Measurements from ENCODE around the gene ABCB4. TPM values are rescaled to one million over a fixed set of nuclear protein-coding genes. Genes with fewer than 3 reads are reported as not detected.

ABCB4 gene
- total RNA-seq, 3 donors from 2014 or later, result 0.33 to 2.8 (median 1.3) TPM

DNA sequence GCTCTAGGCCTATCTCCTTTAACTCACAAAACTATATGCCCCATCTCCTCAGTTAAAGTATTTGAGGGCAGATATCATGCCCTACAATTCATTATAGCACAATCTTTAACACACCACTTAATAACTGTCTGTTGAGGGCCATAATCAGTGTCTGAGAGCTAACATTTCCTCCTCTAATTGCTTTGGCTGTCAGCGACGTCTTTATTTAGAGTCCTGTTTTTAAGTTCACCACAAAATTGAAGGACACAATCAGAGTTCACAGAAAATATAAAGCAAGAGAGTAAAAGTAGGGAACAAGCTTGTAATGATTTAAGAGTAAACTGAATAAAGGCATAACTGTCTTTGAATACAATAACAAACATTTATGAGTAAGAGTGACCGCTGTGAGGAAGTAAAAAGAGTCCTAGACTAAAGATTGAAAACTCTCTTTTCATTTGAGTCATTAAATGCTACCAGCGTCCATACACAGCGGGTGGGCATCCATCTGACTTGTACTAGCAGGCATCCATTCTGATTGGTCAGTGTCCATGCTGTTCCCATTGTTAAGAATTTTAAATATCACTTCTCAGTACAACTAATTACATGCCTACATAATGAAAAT, 38.4 kb upstream of the ABCB4 start:
- no peak overlapping the region for H3K27ac ChIP-seq
- H3K36me3 ChIP-seq, result no peaks in the 10 kb centered on the region

DNA sequence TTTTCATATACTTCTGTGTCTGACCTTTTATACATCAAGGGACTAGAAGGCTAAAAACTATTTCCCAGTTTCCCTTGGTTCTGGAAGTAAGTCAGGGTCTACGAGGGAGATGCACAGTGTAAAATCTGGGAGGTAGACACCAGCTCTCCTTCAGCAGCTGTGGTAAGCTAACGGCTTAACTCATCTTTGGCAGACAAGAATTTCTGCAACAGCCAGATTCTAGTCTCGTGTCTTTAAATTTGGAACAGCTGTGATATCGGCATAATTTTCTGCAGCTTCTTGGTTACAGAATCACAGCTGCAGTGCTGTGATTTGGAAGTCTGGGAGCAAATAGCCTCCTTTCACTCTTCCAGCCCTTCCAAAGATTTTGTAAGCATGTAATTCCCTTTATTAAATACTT, 37.4 kb upstream of the ABCB4 start:
- H3K27me3 ChIP-seq, result no peaks in the 10 kb centered on the region
- H3K4me1 ChIP-seq, result no peaks in the 10 kb centered on the region
- no peak for TF ChIP-seq POLR2AphosphoS5 (IDR thresholded peaks at IDR 0.05)
- no peaks in the 10 kb centered on the region for H3K9me3 ChIP-seq
- no peak overlapping the region for H3K27ac ChIP-seq
- H3K4me3 ChIP-seq, result no peak overlapping the region
- H3K36me3 ChIP-seq, result no peaks in the 10 kb centered on the region
- DNase-seq (ENCODE audit: low spot score in 2 of 2), result no peak
- intact Hi-C loops (cut with DNase I; ENCODE audit: low total_unique reads), result no loop called here

More for the DNA sequence above, 38.4 kb upstream of the ABCB4 start:
- Histone ChIP-seq H3K27me3 (no peaks in the 10 kb centered on the region), H3K9me3 (no peaks in the 10 kb centered on the region), H3K4me3 (no peak overlapping the region), H3K4me1 (no peaks in the 10 kb centered on the region)
- DNase-seq (ENCODE audit: low spot score in 2 of 2), result no peak
- TF ChIP-seq POLR2A (IDR thresholded peaks at IDR 0.05) (no peak), POLR2AphosphoS5 (IDR thresholded peaks at IDR 0.05) (no peak)
- TF ChIP-seq, protein P1, sequence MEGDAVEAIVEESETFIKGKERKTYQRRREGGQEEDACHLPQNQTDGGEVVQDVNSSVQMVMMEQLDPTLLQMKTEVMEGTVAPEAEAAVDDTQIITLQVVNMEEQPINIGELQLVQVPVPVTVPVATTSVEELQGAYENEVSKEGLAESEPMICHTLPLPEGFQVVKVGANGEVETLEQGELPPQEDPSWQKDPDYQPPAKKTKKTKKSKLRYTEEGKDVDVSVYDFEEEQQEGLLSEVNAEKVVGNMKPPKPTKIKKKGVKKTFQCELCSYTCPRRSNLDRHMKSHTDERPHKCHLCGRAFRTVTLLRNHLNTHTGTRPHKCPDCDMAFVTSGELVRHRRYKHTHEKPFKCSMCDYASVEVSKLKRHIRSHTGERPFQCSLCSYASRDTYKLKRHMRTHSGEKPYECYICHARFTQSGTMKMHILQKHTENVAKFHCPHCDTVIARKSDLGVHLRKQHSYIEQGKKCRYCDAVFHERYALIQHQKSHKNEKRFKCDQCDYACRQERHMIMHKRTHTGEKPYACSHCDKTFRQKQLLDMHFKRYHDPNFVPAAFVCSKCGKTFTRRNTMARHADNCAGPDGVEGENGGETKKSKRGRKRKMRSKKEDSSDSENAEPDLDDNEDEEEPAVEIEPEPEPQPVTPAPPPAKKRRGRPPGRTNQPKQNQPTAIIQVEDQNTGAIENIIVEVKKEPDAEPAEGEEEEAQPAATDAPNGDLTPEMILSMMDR (IDR thresholded peaks at IDR 0.05), result no peak
- intact Hi-C loops (cut with DNase I; ENCODE audit: low total_unique reads), result no loop called here

GRCh38 chr7:87511510-87511909, 36.0 kb upstream of the ABCB4 start:
- no peaks in the 10 kb centered on the region for H3K27me3 ChIP-seq
- TF ChIP-seq POLR2A (IDR thresholded peaks at IDR 0.05), result no peak
- no peak for TF ChIP-seq POLR2AphosphoS5 (IDR thresholded peaks at IDR 0.05)
- TF ChIP-seq, protein P1 (IDR thresholded peaks at IDR 0.05), result no peak
- intact Hi-C loops (cut with DNase I; ENCODE audit: low total_unique reads), result no loop called here
- no peak overlapping the region for H3K4me3 ChIP-seq
- H3K4me1 ChIP-seq, result no peaks in the 10 kb centered on the region
- H3K27ac ChIP-seq, result no peak overlapping the region
- H3K9me3 ChIP-seq, result no peaks in the 10 kb centered on the region
- no peaks in the 10 kb centered on the region for H3K36me3 ChIP-seq
- no peak for DNase-seq (ENCODE audit: low spot score in 2 of 2)

GRCh38 chr7:87510411-87510875, 35.0 kb upstream of the ABCB4 start:
- Histone ChIP-seq H3K27me3 (no peaks in the 10 kb centered on the region), H3K4me1 (no peaks in the 10 kb centered on the region), H3K36me3 (no peaks in the 10 kb centered on the region), H3K4me3 (no peak overlapping the region), H3K9me3 (no peaks in the 10 kb centered on the region), H3K27ac (no peak overlapping the region)
- intact Hi-C loops (cut with DNase I; ENCODE audit: low total_unique reads), result no loop called here
- no peak for TF ChIP-seq POLR2AphosphoS5 (IDR thresholded peaks at IDR 0.05)
- TF ChIP-seq, protein P1 (IDR thresholded peaks at IDR 0.05), result no peak
- TF ChIP-seq POLR2A (IDR thresholded peaks at IDR 0.05), result no peak
- DNase-seq (ENCODE audit: low spot score in 2 of 2), result no peak

DNA sequence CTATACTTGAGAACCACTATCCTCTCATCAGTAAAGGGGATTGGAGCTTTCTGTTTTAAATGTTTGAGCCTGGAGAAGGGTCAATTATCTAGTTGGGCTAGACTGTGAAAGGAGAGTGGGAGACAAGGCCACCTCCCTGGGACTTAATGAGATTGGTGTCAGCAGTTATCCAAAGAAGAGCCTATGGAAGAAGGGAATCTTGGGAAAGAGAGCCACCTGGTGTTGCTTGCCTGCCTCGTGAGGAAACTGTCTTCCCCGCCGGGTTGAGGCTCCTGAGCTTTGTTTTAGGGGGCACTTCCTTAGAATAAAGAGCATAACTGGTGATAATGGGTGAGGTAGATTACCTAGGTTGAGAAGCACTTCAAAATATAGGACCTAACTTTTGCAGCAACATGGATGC, 32.0 kb upstream of the ABCB4 start:
- intact Hi-C loops (cut with DNase I; ENCODE audit: low total_unique reads), result no loop called here
- TF ChIP-seq POLR2AphosphoS5 (IDR thresholded peaks at IDR 0.05), result no peak
- no peak for TF ChIP-seq POLR2A (IDR thresholded peaks at IDR 0.05)
- no peaks in the 10 kb centered on the region for H3K9me3 ChIP-seq

DNA sequence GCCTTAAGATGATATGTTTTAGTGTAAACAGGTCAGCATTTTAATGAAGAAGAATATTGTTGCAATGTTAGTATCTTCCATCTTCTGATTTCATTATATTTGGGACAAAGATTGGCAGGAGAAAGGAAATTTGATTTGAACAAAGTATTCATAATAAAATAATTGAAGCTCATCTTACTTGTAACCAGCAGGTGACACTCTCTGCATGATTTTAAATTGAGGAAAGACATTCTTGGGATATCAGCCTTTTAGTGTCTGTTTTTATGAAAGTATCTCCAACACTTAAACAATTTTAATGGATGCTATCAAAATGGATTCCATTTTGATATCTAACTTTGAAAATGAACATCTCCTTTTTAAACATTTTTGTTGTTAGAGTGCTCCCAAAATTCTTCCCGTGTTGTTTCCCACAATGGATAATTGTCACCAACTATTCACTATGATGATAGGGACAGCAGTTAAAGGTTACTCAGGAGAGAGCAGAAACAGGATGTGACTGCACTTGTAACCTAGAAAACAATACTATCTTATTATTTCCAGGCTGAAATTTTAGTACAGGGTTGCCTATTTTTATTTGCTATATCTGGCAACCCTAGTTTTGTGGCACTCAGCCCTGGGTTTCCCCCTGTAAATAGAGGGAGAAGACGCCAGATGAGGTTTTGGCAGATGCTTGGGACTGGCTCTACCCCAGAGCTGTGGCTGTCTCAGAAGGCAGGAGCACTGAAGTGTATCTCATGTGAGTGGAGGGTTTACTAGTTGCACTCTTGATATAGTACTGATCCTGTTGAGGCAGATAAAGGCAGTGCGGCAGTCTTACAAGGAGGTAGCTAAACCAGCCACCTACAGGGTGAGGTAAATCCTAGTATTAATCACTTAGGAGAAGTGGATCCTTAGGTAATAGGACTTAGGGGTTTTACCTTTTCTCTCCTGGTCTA, 31.0 kb upstream of the ABCB4 start:
- H3K27me3 ChIP-seq, result no peaks in the 10 kb centered on the region
- no peak for DNase-seq (ENCODE audit: low spot score in 2 of 2)

More for the DNA sequence above, 32.0 kb upstream of the ABCB4 start:
- no peak overlapping the region for H3K27ac ChIP-seq
- H3K27me3 ChIP-seq, result no peaks in the 10 kb centered on the region
- no peaks in the 10 kb centered on the region for H3K36me3 ChIP-seq
- H3K4me1 ChIP-seq, result no peaks in the 10 kb centered on the region
- no peak for DNase-seq (ENCODE audit: low spot score in 2 of 2)
- H3K4me3 ChIP-seq, result no peak overlapping the region

More for the DNA sequence above, 31.0 kb upstream of the ABCB4 start:
- H3K4me1 ChIP-seq, result no peaks in the 10 kb centered on the region
- no peaks in the 10 kb centered on the region for H3K9me3 ChIP-seq
- no peak overlapping the region for H3K27ac ChIP-seq
- no peak overlapping the region for H3K4me3 ChIP-seq
- no peak for TF ChIP-seq POLR2AphosphoS5 (IDR thresholded peaks at IDR 0.05)
- TF ChIP-seq, protein P1 (IDR thresholded peaks at IDR 0.05), result peak in 2 of 3 donors; percentile 15 to 32
- no peaks in the 10 kb centered on the region for H3K36me3 ChIP-seq
- intact Hi-C loops (cut with DNase I; ENCODE audit: low total_unique reads), result no loop called here

Data from breast epithelium (tissue), 4 donors.